KOPT-K1 (cell line): ENCODE measurements around the gene RCBTB2.

Source experiments
- H3K27ac ChIP-seq: fragments of 200-600 bp; sonication (generic); 2 replicates; pipeline ENCODE4 v1.5.1; 2016; ENCODE audit warnings: antibody characterized with exemption, mild to moderate bottlenecking, low read depth, low read length; ENCODE audit not compliant: poor library complexity, severe bottlenecking
- H3K36me3 ChIP-seq: fragments of 200-600 bp; sonication (generic); 2 replicates; pipeline ENCODE4 v1.5.1; 2017; ENCODE audit warnings: antibody characterized with exemption, mild to moderate bottlenecking, low read length, moderate library complexity; ENCODE audit not compliant: insufficient read depth
- H3K9me3 ChIP-seq: fragments of 200-600 bp; sonication (generic); 2 replicates; pipeline ENCODE4 v1.5.1; 2017; ENCODE audit warnings: antibody characterized with exemption, low read length, mild to moderate bottlenecking; ENCODE audit not compliant: insufficient read depth, poor library complexity, severe bottlenecking

RCBTB2 gene

DNA sequence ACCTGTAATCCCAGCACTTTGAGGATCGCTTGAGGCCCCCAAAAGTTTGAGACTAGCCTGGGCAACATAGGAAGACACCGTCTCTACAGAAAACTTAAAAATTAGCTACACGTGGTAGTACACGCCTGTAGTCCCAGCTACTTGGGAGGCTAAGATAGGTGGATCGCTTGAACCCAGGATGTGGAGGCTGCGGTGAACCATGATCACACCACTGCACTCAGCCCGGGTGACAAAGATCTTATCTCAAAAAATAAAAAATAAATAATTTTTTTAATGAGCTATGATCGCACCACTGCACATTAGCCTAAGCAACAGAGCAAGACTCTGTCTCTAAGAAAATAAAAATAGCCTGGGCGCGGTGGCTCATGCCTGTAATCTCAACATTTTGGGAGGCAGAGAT is 6.6 kb downstream of the RCBTB2 start:
- Histone ChIP-seq H3K36me3 (no peaks in the 10 kb centered on the region), H3K9me3 (no peaks in the 10 kb centered on the region), H3K27ac (peak overlapping the region; percentile 100)

- peak overlapping the region; percentile 100 for H3K27ac ChIP-seq
- peaks cover 22% of the 10 kb centered on the region for H3K36me3 ChIP-seq
- no peaks in the 10 kb centered on the region for H3K9me3 ChIP-seq
These were observed 14.8 kb downstream of the RCBTB2 start for GRCh38 chr13:48518083-48518482.

DNA sequence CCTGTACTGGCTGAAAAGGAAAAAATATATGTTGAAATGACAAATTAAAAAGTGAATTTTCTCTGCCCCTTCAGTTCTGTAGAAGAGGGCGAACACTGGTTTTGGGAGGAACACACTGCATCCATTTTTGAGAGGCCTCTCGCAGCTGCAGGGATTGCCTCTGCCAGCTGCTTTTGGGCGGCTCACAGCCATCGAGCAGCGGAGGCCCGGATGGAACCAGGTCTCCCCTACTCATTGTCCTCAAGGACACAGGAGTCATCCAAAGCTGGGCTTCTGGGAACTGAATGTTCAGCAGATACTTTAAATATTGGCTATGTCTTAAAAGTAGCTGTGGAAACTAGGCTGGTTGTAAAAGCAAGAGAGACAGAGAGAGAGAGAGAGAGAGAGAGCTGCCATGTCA is 17.1 kb downstream of the RCBTB2 start:
- Histone ChIP-seq H3K36me3 (peaks cover 31% of the 10 kb centered on the region), H3K27ac (peak overlapping the region; percentile 100), H3K9me3 (no peaks in the 10 kb centered on the region)

DNA sequence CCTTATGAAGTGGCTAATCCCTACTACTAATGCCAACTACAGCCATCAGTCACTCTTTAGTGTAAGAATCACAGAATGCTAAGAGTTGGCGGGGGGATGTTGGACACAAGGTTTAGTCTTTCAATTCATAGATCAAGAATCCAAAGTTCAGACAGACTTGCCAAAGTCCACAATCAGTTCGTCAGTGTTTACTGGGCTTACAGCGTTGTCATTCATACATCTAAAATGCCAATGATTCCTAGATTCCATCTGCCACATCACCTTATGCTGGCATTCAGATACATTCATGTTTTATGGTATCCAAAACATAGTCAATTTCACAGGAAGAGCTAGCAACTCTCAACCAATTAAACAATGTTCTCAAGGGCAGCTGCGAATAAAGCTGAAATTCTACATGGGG is 18.1 kb downstream of the RCBTB2 start:
- Histone ChIP-seq H3K36me3 (peaks cover 28% of the 10 kb centered on the region), H3K9me3 (no peaks in the 10 kb centered on the region), H3K27ac (peak overlapping the region; percentile 100)

DNA sequence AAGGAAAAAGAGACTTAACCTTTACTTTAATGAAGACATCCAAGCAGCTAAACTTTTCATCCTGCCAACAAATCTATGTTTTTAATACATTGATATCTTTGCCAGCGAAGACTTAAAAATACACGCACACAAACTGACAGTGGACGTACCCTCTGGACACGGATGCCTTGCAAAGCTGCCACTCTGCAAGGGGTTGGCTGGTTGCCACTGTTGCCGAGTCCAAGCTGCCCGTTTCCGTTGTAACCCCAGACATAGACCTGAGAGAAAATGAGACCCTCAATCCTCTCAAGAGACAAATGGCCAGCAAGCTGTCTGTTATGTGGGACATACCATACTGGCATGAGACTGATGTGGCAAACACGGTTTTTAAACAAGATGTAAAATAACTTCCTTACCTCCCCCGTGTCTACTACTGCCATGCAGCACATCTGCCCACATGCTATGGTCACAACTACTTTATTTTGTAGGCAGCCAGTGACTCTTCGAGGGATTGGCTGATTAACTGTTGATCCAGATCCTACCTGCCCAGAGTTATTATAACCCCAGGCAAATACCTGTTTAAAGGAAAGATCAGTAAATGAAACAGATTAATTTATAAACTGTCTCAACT is 21.2 kb downstream of the RCBTB2 start:
- H3K36me3 ChIP-seq, result peaks cover 24% of the 10 kb centered on the region
- no peaks in the 10 kb centered on the region for H3K9me3 ChIP-seq
- peak overlapping the region; percentile 100 for H3K27ac ChIP-seq

DNA sequence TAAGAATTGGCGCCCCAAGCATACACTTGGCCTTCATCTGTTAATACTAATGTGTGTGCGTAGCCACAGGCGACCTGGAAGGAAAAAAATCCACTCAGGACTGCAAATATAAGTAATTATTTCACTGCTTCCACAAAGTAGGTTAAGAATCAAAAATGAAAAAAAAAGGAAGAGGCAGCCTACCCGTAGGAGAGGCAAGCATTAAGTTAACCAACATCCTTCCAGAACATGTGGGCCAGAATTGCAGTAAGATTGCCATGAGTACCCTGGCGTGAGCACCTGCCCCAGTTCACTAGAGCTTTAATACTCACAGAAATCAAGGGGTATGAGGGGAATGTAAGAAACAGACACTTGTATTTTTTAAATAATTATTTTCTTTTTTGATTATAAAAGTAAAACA is 22.2 kb downstream of the RCBTB2 start:
- Histone ChIP-seq H3K9me3 (no peaks in the 10 kb centered on the region), H3K36me3 (peaks cover 24% of the 10 kb centered on the region), H3K27ac (peak overlapping the region; percentile 100)

GRCh38 chr13:48508011-48508410 is 24.9 kb downstream of the RCBTB2 start:
- peaks cover 24% of the 10 kb centered on the region for H3K36me3 ChIP-seq
- peak overlapping the region; percentile 100 for H3K27ac ChIP-seq
- no peaks in the 10 kb centered on the region for H3K9me3 ChIP-seq

DNA sequence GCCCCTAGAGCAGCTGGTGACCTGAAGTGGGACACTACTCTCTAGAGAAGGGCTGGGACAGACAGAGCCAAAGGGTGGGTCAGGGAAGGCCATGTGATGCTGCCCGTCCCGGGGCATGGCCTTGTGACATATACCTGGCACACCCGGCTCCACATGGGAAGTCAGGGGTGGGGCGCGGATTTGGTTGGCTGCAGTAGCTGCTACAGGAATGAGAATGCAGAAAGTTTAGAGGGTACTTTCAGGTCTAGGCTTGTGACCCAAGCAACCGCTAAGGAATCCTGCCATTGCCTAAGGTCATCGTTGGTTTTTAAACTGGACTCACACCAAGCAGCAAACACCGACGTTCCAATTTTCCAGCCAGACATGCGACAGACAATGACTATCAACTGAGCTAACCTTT is 25.9 kb downstream of the RCBTB2 start:
- Histone ChIP-seq H3K27ac (peak overlapping the region; percentile 100), H3K36me3 (peaks cover 29% of the 10 kb centered on the region), H3K9me3 (no peaks in the 10 kb centered on the region)

GRCh38 chr13:48506092-48506701 is 26.7 kb downstream of the RCBTB2 start:
- Histone ChIP-seq H3K9me3 (no peaks in the 10 kb centered on the region), H3K27ac (peak overlapping the region; percentile 100), H3K36me3 (peaks cover 29% of the 10 kb centered on the region)

- Histone ChIP-seq H3K27ac (peak overlapping the region; percentile 100), H3K36me3 (peaks cover 33% of the 10 kb centered on the region), H3K9me3 (no peaks in the 10 kb centered on the region)
These were observed 27.2 kb downstream of the RCBTB2 start for GRCh38 chr13:48505597-48506091.

DNA sequence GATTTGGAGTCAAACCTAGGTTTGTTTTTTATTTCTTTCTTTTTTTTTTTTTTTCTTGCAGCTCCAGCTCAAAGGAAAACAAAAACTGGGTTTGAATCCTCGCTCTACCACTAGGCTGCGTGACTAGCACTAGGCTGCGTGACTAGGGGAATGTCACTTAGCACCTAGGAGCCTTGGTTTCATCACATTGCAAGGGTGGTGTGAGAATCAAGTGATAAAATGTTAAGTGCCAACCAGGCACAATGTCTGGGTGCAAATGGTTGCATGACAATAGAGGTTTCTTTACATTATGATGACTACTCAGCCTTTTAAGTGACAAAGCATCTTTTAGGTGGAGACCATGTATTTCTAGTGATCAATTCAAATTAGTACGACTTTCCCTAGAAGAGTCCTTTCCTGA is 27.9 kb downstream of the RCBTB2 start:
- H3K9me3 ChIP-seq, result no peaks in the 10 kb centered on the region
- H3K27ac ChIP-seq, result peak overlapping the region; percentile 100
- peaks cover 36% of the 10 kb centered on the region for H3K36me3 ChIP-seq

DNA sequence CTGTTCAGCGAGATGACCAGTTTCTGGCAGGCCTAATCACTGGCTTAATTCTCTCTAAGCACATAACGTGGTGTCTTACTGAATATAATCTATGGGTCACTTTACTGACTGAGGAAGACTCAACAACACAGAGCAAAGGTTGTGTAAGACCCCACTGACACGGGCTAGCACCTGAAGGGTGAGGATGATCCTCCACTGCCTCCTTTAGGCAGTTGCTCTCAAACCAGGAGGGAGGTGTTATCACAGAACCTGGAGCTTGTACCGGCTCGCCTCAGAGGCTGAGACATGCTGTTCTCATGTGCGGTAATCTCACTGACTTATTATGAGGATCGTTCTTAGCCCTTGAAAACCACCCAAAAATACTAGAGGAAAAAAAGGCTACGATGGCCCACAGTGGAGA is 28.3 kb downstream of the RCBTB2 start:
- peaks cover 40% of the 10 kb centered on the region for H3K36me3 ChIP-seq
- H3K27ac ChIP-seq, result peak overlapping the region; percentile 100

DNA sequence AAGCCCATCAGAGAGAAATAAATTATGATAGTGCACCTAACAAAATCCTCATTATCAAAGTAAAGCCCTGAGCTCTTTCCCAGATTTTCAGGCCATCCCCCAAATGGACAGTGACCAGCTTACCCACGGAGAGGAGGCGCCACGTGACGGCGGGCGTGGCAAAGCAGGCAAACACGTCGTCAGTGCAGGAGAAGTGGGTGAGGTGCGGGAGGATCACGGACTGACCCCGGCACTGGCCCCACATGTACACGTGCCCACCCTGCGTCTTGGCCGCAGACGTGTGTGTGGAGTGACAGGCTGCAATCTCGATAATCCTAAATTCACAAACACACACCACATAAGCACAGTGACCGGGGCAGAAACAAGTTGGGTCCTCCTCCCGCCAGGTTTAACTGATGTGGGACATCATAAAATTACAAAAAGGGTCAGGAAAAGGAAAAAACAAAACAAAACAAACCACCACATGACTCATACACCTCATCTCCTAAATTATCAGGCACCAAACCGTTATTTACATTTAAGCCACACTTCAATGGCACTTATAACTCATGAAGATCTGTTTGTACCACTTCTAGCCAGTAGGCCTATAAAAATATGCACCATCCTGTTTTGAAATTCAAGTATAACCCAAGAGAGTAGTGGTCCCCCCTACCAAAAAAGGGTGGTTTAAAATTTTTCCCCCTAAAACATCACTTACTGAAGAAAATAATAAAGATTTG is 30.1 kb downstream of the RCBTB2 start:
- no peaks in the 10 kb centered on the region for H3K9me3 ChIP-seq
- peak overlapping the region; percentile 100 for H3K27ac ChIP-seq
- peaks cover 48% of the 10 kb centered on the region for H3K36me3 ChIP-seq

More for the DNA sequence above, 28.3 kb downstream of the RCBTB2 start:
- no peaks in the 10 kb centered on the region for H3K9me3 ChIP-seq

DNA sequence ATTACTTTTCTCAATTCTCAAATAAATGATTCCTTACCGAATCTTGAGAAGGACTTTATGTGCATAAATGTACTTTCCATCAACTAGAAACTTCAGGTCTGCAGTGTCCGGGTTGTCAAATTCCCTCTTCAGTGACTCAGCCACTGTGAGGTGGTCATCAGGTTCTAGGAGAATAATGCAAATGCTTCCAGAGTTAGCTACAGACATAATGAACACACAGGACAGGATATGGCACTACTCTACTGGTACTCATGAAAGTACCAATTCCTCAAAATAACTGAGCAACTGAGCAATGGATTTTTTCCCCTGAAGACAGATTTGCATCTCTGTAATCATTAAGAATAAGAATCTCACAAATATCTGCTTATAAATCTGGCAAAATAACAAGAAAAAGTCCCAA is 31.2 kb downstream of the RCBTB2 start:
- peaks cover 51% of the 10 kb centered on the region for H3K36me3 ChIP-seq

DNA sequence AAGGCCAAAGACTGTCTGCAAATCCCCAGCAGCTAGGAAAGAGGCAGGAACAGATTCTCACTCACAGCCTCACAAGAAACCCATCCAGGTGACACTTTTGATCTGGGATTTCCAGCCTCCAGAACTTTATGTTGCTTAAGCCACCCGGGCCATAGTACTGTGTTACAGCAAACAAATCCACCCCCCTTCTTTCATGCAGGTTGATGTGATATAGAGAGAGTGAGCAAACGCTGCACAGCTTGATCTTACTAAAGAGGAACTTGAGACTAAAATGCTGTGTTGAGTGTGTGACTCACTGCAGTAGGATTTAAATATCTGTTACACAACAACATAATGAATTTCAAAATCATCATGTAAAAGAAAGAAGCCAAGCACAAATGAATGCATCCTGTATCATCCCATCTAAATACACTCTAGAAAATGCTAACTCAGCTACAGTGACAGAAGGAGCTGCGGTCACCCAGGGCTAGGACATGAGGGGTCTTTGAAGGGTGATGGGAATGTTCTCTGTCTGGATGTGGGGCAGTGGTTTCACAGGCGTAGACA is 32.2 kb downstream of the RCBTB2 start:
- Histone ChIP-seq H3K9me3 (no peaks in the 10 kb centered on the region), H3K36me3 (peaks cover 58% of the 10 kb centered on the region), H3K27ac (peak overlapping the region; percentile 100)

More for the DNA sequence above, 31.2 kb downstream of the RCBTB2 start:
- no peaks in the 10 kb centered on the region for H3K9me3 ChIP-seq
- H3K27ac ChIP-seq, result peak overlapping the region; percentile 100
